H7 (cell line): ENCODE data around the gene RNF212. TPM values are rescaled to one million over a fixed set of nuclear protein-coding genes. Genes with fewer than 3 reads are reported as not detected.

Experiments used
- DNase-seq: peaks from one replicate; pipeline ENCODE4 v3.0.0; 2012
- H3K27me3 ChIP-seq: 2 replicates; pipeline ENCODE4 v1.6.0; 2011; ENCODE audit warnings: mild to moderate bottlenecking, low read length; ENCODE audit not compliant: control insufficient read depth, insufficient read depth
- H3K36me3 ChIP-seq: replicated peaks from 2 replicates; pipeline ENCODE4 v1.5.1; 2011; ENCODE audit warnings: low read length; ENCODE audit not compliant: control insufficient read depth, insufficient read depth
- H3K4me3 ChIP-seq: 2 replicates; pipeline ENCODE4 v1.5.1; 2011; ENCODE audit warnings: low read depth, mild to moderate bottlenecking, control low read depth, low read length, moderate library complexity; ENCODE audit not compliant: insufficient read depth
- total RNA-seq: library from RNA; depleted of rRNA; stranded (reverse); fragments of >200 nt; shearing (Covaris generic); gene quantifications from 2 replicates; pipeline ENCODE4 v1.2.3, GENCODE V29; 2014

RNF212 gene
- total RNA-seq, 1 experiment from 2014 or later, result 59.8 TPM

DNA sequence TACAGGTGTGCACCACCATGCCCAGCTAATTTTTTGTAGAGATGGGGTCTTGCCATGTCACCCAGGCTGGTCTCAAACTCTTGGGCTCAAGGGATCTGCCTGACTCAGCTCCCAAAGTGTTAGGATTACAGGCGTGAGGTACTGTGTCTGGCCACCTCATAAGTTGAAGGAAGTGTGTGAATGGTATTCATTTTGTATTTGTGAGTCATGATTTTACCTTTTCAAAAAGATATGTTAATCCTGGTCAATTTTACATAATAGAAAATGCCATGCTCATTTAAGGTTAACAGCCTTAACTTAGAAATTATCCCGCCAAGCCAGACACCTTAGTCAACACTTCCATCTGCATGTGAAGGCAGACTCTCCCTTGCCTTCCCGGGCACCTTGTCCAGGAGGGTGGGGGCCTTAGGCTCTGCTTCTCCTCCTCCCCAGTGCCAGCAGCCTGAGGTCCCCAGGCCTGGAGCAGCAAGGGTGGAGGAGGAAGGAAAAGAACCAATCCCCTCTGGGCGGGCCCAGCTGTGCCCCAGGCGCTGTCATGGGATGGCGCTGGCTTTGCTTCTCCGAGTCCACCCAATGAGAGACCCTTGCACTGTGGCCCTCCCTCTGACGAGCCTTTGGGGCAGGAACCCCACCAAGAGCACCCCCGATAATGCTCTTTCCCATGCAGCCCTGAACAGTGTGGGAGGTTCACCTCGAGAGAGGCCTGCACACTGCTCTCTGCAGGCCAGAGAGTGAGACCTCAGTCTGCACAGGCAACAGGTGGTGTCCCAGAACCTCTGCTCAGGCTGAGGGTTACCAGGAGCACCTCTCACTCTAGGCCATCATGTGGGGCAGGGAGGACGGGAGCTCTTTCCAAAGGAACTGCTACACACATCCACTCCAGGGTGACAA is 37.3 kb downstream of the RNF212 start:
- DNase-seq, result no peak
- H3K4me3 ChIP-seq, result no peak overlapping the region

GRCh38 chr4:1075225-1075624 is 38.1 kb downstream of the RNF212 start:
- H3K36me3 ChIP-seq, result no peaks in the 10 kb centered on the region
- no peak for DNase-seq
- H3K4me3 ChIP-seq, result no peak overlapping the region
- H3K27me3 ChIP-seq, result no peaks in the 10 kb centered on the region

More for the DNA sequence above, 37.3 kb downstream of the RNF212 start:
- Histone ChIP-seq H3K27me3 (no peaks in the 10 kb centered on the region), H3K36me3 (no peaks in the 10 kb centered on the region)

GRCh38 chr4:1074077-1074476 is 39.3 kb downstream of the RNF212 start:
- no peak for DNase-seq
- H3K27me3 ChIP-seq, result no peaks in the 10 kb centered on the region
- H3K4me3 ChIP-seq, result no peak overlapping the region
- no peaks in the 10 kb centered on the region for H3K36me3 ChIP-seq

GRCh38 chr4:1072830-1073446 is 40.4 kb downstream of the RNF212 start:
- peak; percentile 86 for DNase-seq
- H3K36me3 ChIP-seq, result no peaks in the 10 kb centered on the region

GRCh38 chr4:1069394-1069793 is 44.0 kb downstream of the RNF212 start:
- no peaks in the 10 kb centered on the region for H3K36me3 ChIP-seq
- H3K27me3 ChIP-seq, result no peaks in the 10 kb centered on the region
- DNase-seq, result no peak
- no peak overlapping the region for H3K4me3 ChIP-seq

More at GRCh38 chr4:1072830-1073446, 40.4 kb downstream of the RNF212 start:
- no peak overlapping the region for H3K4me3 ChIP-seq
- H3K27me3 ChIP-seq, result no peaks in the 10 kb centered on the region

- DNase-seq, result no peak
- no peaks in the 10 kb centered on the region for H3K36me3 ChIP-seq
- H3K27me3 ChIP-seq, result no peaks in the 10 kb centered on the region
- no peak overlapping the region for H3K4me3 ChIP-seq
These were observed 47.6 kb downstream of the RNF212 start for GRCh38 chr4:1065732-1066131.

DNA sequence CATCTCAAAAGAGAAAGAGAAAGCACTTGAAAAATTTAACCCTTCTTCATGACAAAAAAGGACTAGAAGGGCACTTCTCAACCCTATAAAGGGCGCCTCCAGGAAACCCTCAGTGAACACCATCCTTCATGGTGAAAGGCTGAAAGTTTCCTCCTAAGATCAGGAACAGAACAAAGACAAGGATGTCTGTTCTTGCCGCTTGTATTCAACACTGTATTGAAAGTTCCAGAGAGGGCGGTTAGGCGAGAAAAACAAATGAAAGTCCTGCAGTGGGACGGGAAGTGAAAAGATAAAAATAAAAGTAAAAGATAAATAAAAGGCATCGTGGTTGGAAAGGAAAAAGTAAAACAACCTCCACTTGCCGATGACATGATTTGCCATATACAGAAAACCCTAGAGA is 50.9 kb downstream of the RNF212 start:
- Histone ChIP-seq H3K27me3 (no peaks in the 10 kb centered on the region), H3K36me3 (no peaks in the 10 kb centered on the region), H3K4me3 (no peak overlapping the region)
- DNase-seq, result no peak

DNA sequence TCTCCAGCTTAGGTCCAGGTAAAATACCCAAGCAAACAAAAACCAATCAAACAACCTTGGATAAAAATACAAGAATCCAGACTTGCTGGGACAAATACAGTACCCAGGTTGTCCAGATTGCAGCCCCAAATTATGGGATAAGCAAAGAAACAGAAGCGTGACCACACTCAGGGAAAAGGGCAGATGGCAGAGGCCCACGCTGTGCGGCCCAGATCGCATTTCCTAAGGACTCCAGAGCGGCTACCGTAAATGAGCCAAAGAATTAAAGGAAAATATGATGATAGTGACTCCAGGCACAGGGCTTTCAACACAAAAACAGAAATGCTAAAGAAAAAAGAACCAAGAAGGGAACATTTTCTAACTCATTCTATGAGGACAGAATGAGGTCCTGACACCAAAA is 51.6 kb downstream of the RNF212 start:
- Histone ChIP-seq H3K27me3 (no peaks in the 10 kb centered on the region), H3K4me3 (no peak overlapping the region), H3K36me3 (no peaks in the 10 kb centered on the region)
- no peak for DNase-seq

GRCh38 chr4:1061056-1061700 is 52.2 kb downstream of the RNF212 start:
- Histone ChIP-seq H3K27me3 (no peaks in the 10 kb centered on the region), H3K4me3 (no peak overlapping the region), H3K36me3 (no peaks in the 10 kb centered on the region)
- peak; percentile 15 for DNase-seq

- Histone ChIP-seq H3K27me3 (no peaks in the 10 kb centered on the region; the same call in 1 of the 2 replicates), H3K4me3 (no peak overlapping the region), H3K36me3 (no peaks in the 10 kb centered on the region)
- peak; percentile 17 for DNase-seq
These were observed 52.7 kb downstream of the RNF212 start for GRCh38 chr4:1060621-1061020.

- Histone ChIP-seq H3K27me3 (peaks cover 2% of the 10 kb centered on the region; the same call in 1 of the 2 replicates), H3K36me3 (no peaks in the 10 kb centered on the region), H3K4me3 (no peak overlapping the region)
- DNase-seq, result peak; percentile 26
These were observed 53.2 kb downstream of the RNF212 start for GRCh38 chr4:1060121-1060520.

DNA sequence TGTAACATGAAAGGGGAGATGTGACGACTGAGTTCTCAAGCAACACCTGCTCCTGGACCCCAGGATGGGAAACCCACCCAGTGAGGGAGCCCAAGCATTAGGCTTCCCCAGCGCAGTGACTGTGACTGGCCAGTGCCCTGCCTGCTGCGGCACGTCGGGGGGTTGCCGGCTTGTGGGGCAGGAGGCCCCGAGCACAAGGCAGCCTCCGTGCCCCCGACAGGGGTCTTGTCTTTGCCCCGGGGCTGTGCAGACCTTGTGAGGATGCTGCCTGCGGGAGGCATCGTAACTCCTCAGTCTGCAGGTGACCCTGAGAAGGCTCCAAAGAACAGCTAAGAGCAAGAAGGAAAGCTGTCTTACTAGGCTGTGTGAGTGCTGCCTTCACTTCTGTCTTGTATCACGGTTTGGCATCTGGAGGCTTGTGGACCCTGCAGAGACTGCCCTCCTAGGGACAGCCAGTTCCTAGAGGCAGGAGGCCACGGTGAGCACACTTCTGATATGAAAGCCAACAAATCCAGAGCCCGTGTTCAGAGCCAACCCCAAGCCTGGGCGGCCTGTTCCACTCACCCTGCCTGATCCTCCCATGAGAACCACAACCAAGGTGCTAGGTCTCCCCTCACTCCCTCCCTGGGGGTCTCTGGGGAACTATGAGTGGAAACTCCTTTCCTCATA is 54.2 kb downstream of the RNF212 start:
- peaks cover 2% of the 10 kb centered on the region; the same call in 1 of the 2 replicates for H3K27me3 ChIP-seq
- no peak for DNase-seq
- H3K4me3 ChIP-seq, result no peak overlapping the region
- no peaks in the 10 kb centered on the region for H3K36me3 ChIP-seq

DNA sequence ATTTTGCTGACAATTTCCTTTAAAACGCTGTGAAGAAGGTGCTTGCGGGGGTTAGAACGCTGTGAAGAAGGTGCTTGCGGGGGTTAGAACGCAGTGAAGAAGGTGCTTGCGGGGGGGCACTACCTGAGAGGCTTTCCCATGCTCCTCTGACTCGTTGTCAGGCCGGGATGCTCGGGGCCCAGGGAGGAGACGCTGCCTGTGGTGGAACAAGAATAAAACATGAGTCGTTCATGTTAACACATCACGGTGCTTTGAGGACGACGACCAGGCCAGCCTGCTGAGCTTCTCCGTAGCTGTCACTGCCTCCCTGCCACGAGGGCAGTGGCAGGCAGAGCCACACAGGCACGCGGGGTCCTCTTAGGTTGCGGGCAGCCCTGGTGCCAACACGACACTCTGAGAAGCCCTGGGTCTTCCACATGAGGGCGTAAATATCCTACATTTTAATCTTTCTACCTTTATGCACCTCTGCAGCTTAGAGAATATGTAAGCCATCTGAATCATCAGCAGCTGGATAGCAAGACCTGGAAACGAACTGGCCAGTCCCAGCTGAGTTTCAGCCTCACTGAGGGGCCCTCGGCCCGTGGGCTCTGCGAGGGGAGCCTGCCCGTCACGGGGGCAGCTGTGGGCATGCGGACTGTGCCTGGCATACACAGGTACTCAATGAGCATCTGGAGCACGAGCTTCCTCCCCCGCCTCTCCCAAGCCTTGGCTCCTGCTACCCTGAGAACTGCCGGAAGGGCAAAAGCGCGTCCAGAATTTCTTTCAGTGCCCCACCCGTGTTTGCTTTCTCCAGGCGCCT is 55.0 kb downstream of the RNF212 start:
- no peaks in the 10 kb centered on the region for H3K36me3 ChIP-seq

GRCh38 chr4:1057403-1057745 is 56.0 kb downstream of the RNF212 start:
- Histone ChIP-seq H3K36me3 (no peaks in the 10 kb centered on the region), H3K27me3 (peaks cover 4% of the 10 kb centered on the region; the same call in 1 of the 2 replicates)
- DNase-seq, result no peak

More for the DNA sequence above, 55.0 kb downstream of the RNF212 start:
- Histone ChIP-seq H3K4me3 (no peak overlapping the region), H3K27me3 (peaks cover 3% of the 10 kb centered on the region; the same call in 1 of the 2 replicates)
- peak; percentile 46 for DNase-seq

More at GRCh38 chr4:1057403-1057745, 56.0 kb downstream of the RNF212 start:
- H3K4me3 ChIP-seq, result no peak overlapping the region
